Gastrocnemius medialis (tissue), 4 donors: ENCODE results near the gene C22orf31.

Experiments used
- POLR2A ChIP-seq, 2 donors: fragments of 450-650 bp; IDR thresholded peaks; one replicate each; pipeline ENCODE4 v1.6.1; 2017; ENCODE audit warnings: antibody characterized with exemption in 2 of 2, mild to moderate bottlenecking in 2 of 2, moderate library complexity in 2 of 2
- TF ChIP-seq, protein P1 (sequence below), 5 experiments: fragments of 450-650 bp in 3 of 5; fragments of 200-600 bp in 2 of 5; sonication (generic) in 2 of 5; IDR thresholded peaks in 4 of 5; conservative IDR thresholded peaks in 1 of 5; 1 replicate in 4 of 5; 2 replicates in 1 of 5; pipeline ENCODE4 v1.5.1; 2016 to 2019; ENCODE audit warnings: antibody characterized with exemption in 5 of 5, mild to moderate bottlenecking in 3 of 5, moderate library complexity in 3 of 5

- TF ChIP-seq, protein P1, sequence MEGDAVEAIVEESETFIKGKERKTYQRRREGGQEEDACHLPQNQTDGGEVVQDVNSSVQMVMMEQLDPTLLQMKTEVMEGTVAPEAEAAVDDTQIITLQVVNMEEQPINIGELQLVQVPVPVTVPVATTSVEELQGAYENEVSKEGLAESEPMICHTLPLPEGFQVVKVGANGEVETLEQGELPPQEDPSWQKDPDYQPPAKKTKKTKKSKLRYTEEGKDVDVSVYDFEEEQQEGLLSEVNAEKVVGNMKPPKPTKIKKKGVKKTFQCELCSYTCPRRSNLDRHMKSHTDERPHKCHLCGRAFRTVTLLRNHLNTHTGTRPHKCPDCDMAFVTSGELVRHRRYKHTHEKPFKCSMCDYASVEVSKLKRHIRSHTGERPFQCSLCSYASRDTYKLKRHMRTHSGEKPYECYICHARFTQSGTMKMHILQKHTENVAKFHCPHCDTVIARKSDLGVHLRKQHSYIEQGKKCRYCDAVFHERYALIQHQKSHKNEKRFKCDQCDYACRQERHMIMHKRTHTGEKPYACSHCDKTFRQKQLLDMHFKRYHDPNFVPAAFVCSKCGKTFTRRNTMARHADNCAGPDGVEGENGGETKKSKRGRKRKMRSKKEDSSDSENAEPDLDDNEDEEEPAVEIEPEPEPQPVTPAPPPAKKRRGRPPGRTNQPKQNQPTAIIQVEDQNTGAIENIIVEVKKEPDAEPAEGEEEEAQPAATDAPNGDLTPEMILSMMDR (IDR thresholded peaks at IDR 0.05 in 4 of 5, conservative IDR thresholded peaks at IDR 0.05 in 1 of 5) = no peak
- no peak for TF ChIP-seq POLR2A (IDR thresholded peaks at IDR 0.05)
These were observed 43.8 kb upstream of the C22orf31 start for GRCh38 chr22:29105468-29105867.
